Stimulated activated CD4-positive, alpha-beta T cell treated with anti-CD3 and anti-CD28 coated beads, Interleukin-2, amount 100 ng/mL, for 48 hours (primary cell): ENCODE measurements around the gene KRTAP12-4.
"Not testable (repeated sequence)": the region's sequence is repeated elsewhere in the genome, so short reads cannot be mapped to it uniquely, and the experiment has no call there.

Source experiments
- DNase-seq, 2 donors: peaks; one replicate each; pipeline ENCODE4 v3.0.0-alpha.2; 2020

The KRTAP12-4 gene

GRCh38 chr21:44653656-44654575 lies 543 bp downstream of the KRTAP12-4 start:
- DNase-seq, result no peak

GRCh38 chr21:44653123-44653522 lies 1.3 kb downstream of the KRTAP12-4 start:
- no peak for DNase-seq

GRCh38 chr21:44650973-44651675 lies 3.3 kb downstream of the KRTAP12-4 start:
- DNase-seq, result no peak

GRCh38 chr21:44650265-44650972 lies 4.0 kb downstream of the KRTAP12-4 start:
- DNase-seq, result no peak

GRCh38 chr21:44649521-44650100 lies 4.8 kb downstream of the KRTAP12-4 start:
- no peak for DNase-seq

- no peak for DNase-seq
Observed at GRCh38 chr21:44648557-44649311, 5.7 kb downstream of the KRTAP12-4 start.

GRCh38 chr21:44647222-44647552 lies 7.3 kb downstream of the KRTAP12-4 start:
- no peak for DNase-seq

GRCh38 chr21:44646366-44647221 lies 7.9 kb downstream of the KRTAP12-4 start, which contains the start of gene KRTAP10-11:
KRTAP10-11 (plus strand) TSS chr21:44646414; CDS start chr21:44646459, 45 bp downstream.
- not testable (repeated sequence) for DNase-seq

- DNase-seq, result no peak
Observed at GRCh38 chr21:44644878-44645277, 9.6 kb downstream of the KRTAP12-4 start.

GRCh38 chr21:44643741-44644310 lies 10.6 kb downstream of the KRTAP12-4 start:
- no peak for DNase-seq

GRCh38 chr21:44640761-44641160 lies 13.7 kb downstream of the KRTAP12-4 start:
- no peak for DNase-seq

GRCh38 chr21:44639331-44639655 lies 15.2 kb downstream of the KRTAP12-4 start:
- DNase-seq, result no peak

GRCh38 chr21:44638506-44639330 lies 15.7 kb downstream of the KRTAP12-4 start:
- DNase-seq, result not testable (repeated sequence)

- not testable (repeated sequence) for DNase-seq
Observed at GRCh38 chr21:44637851-44638348, 16.6 kb downstream of the KRTAP12-4 start.

GRCh38 chr21:44637018-44637850 lies 17.2 kb downstream of the KRTAP12-4 start, which contains the start of gene KRTAP10-10:
KRTAP10-10 (plus strand) TSS chr21:44637356; CDS start chr21:44637418, 62 bp downstream.
- no peak for DNase-seq

GRCh38 chr21:44636209-44637017 lies 18.0 kb downstream of the KRTAP12-4 start:
- no peak for DNase-seq

- DNase-seq, result no peak
Observed at GRCh38 chr21:44632067-44632466, 22.4 kb downstream of the KRTAP12-4 start.

- no peak for DNase-seq
Observed at GRCh38 chr21:44630440-44630839, 24.0 kb downstream of the KRTAP12-4 start.
